Ovary (tissue), 9 donors: ENCODE results near the gene WDR20. TPM values are rescaled to one million over a fixed set of nuclear protein-coding genes. Genes with fewer than 3 reads are reported as not detected.

Experiments
- DNase-seq, 5 donors: peaks; one replicate each; pipeline ENCODE4 v3.0.0-alpha.2; 2019 to 2020
- H3K27ac ChIP-seq, 2 donors: fragments of 200-600 bp; one replicate each; pipeline versions ENCODE4 v1.5.1 to v1.8.0; 2019 to 2022
- H3K27me3 ChIP-seq: fragments of 200-600 bp; one replicate; pipeline ENCODE4 v1.8.0; 2022
- H3K36me3 ChIP-seq: fragments of 200-600 bp; sonication (generic); one replicate; pipeline ENCODE4 v1.5.1; 2019
- H3K4me1 ChIP-seq: one replicate; pipeline ENCODE4 v1.8.1; 2013; ENCODE audit warnings: mild to moderate bottlenecking, moderate library complexity; ENCODE audit not compliant: insufficient read depth
- H3K4me3 ChIP-seq: fragments of 200-600 bp; sonication (generic); one replicate; pipeline ENCODE4 v1.5.1; 2017
- H3K9me3 ChIP-seq, 2 donors: fragments of 200-600 bp in 1 of 2; sonication (generic) in 1 of 2; one replicate each; pipeline versions ENCODE4 v1.5.1 to v1.8.1; 2013 to 2019; ENCODE audit warnings: mild to moderate bottlenecking in 1 of 2, moderate library complexity in 1 of 2
- CTCF ChIP-seq, 3 donors: fragments of 450-650 bp in 2 of 3; fragments of 200-600 bp in 1 of 3; IDR thresholded peaks; one replicate each; pipeline versions ENCODE4 v1.5.1 to v1.8.0; 2016 to 2022; ENCODE audit warnings: antibody characterized with exemption in 3 of 3, mild to moderate bottlenecking in 1 of 3
- EP300 ChIP-seq: sonication (generic); formaldehyde crosslinking; IDR thresholded peaks from one replicate; pipeline ENCODE4 v1.6.1; 2017; ENCODE audit warnings: antibody characterized with exemption
- POLR2A ChIP-seq: fragments of 450-650 bp; IDR thresholded peaks from one replicate; pipeline ENCODE4 v1.6.1; 2017; ENCODE audit warnings: antibody characterized with exemption, mild to moderate bottlenecking, moderate library complexity
- WGBS, 3 donors: extraction: QIAGEN DNeasy Blood & Tissue Kit in 1 of 3; methylation state at CpG; one replicate each; pipeline versions ENCODE4 v1.1.5 to v1.1.7; 2013 to 2017; 5-methylcytosine and 5-hydroxymethylcytosine counted together
- intact Hi-C, 4 donors: fragments of 100-400 bp; cut with DNase I; formaldehyde crosslinking; loops; one replicate each; pipeline versions ENCODE4 v1.11.0 to v1.15.1; 2022 to 2023
- polyA plus RNA-seq, 2 donors: library from polyadenylated mRNA; stranded (reverse); fragments of 200-250 nt in 1 of 2; fragments of 350-450 nt in 1 of 2; fragmentation: Illumina TruSeq in 1 of 2; extraction: RNeasy Lipid Tissue Mini Kit (QIAGEN cat#74804) in 1 of 2; gene quantifications; one replicate each; pipeline ENCODE4 v1.2.3, GENCODE V29; 2013 to 2014
- total RNA-seq, 7 donors: library from RNA; depleted of rRNA in 2 of 7; stranded (reverse); fragments of >200 nt in 2 of 7; fragmentation: NEBNext Ultra II Directional in 3 of 7; extraction: Animal tissue kit (Norgen Biotek cat#: 25700) in 3 of 7; gene quantifications; one replicate each; pipeline versions ENCODE4 v1.1.0 to v1.2.4, GENCODE V29; 2016 to 2023
- donor health status: DM: no; HTN: no; CAD: no; lungs with moderate emphysema.
- donor health status: DM: no; HTN: no; CAD: no.
- donor health status: Bipolar disorder and iron deficiency.
- donor health status: DM: yes; HTN: yes; CAD: no.
- donor health status: DM: no; HTN: no; CAD: no.
- donor health status: DM: yes; HTN: yes; CAD: no.

Gene WDR20
- total and polyA plus RNA-seq, 9 donors, result 13.4 to 42.2 (median 26.8) TPM

DNA sequence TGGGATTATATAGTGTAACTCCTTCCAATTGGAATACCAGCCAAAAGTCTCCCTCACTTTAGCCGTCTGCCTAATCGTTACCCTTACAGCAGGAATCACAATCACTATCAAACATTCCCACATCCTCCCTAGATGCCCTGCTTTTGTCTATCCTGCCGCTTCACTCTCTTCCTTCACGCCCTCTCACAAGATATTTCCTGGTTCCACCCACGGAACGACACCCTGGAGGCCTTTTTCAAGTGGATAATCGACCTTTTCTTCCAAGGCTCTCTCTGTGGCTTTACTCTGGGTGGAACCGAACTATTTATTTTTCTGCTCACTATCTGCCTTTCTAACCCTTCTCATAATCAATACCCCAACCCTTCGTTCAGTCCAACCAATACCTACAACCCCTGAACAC is 106.4 kb downstream of the WDR20 start:
- WGBS, 3 donors, result 77 to 82% (median 81%) methylated on average over 9 of the region's 9 CpGs
- Histone ChIP-seq H3K4me1 (no peaks in the 10 kb centered on the region), H3K4me3 (no peak overlapping the region), H3K27ac (no peak overlapping the region), H3K27me3 (no peaks in the 10 kb centered on the region), H3K9me3 (no peaks in the 10 kb centered on the region), H3K36me3 (no peaks in the 10 kb centered on the region)
- TF ChIP-seq POLR2A, result no peak
- TF ChIP-seq EP300, result no peak
- no peak for TF ChIP-seq CTCF (IDR thresholded peaks at IDR 0.05)
- intact Hi-C loops, result no loop called here
- DNase-seq, result no peak

DNA sequence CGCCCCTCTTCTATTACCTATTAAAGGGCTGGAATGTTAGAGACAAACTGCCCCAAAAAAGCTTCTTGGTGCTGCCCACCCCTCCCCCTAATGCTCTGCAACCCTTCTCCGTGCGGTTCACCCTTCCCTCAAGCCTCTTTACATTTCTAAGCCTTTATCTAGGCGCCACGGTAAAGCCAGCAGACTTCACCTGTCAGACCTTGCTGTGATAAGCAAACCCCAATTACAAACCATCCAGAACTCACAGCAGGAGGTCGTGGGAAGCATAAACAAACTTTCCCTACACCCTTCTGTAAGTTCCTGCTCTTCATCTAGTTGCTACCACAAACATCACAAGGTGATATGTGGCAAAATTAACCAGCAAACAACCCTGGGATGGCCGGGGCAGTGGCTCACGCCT is 108.4 kb downstream of the WDR20 start:
- WGBS, 3 donors, result 80 to 85% (median 85%) methylated on average over 8 of the region's 8 CpGs
- Histone ChIP-seq H3K4me1 (no peaks in the 10 kb centered on the region), H3K4me3 (no peak overlapping the region), H3K27ac (no peak overlapping the region), H3K9me3 (no peaks in the 10 kb centered on the region), H3K36me3 (no peaks in the 10 kb centered on the region), H3K27me3 (no peaks in the 10 kb centered on the region)
- intact Hi-C loops, result no loop called here
- TF ChIP-seq POLR2A (no peak), CTCF (IDR thresholded peaks at IDR 0.05) (no peak), EP300 (no peak)
- DNase-seq, result no peak

DNA sequence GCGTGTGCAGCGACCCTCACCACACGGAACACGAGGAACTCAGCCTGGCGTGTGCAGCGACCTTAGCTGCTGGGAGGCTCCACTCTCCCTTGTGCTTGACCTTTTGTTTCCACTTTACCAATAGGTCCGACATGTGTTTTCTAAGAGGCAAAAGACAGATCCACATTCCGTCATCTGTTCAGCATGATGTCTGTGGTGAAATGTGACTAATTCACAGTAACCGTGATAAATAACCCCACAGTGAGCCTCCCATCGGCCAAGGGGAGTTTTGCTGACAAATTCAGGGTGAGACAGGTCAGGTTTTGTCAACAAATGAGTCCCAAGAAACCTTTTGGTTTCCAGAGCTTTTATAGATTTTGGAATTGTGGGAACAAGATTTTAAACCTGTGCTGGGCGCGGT is 109.3 kb downstream of the WDR20 start:
- no peaks in the 10 kb centered on the region for H3K9me3 ChIP-seq
- TF ChIP-seq EP300 (no peak), CTCF (IDR thresholded peaks at IDR 0.05) (no peak), POLR2A (no peak)
- no peaks in the 10 kb centered on the region for H3K36me3 ChIP-seq
- 86 to 91% (median 88%) methylated on average over 12 of the region's 12 CpGs for WGBS, 3 donors
- DNase-seq, result no peak
- no peaks in the 10 kb centered on the region for H3K4me1 ChIP-seq
- H3K4me3 ChIP-seq, result no peak overlapping the region
- intact Hi-C loops, result no loop called here
- no peak overlapping the region for H3K27ac ChIP-seq
- H3K27me3 ChIP-seq, result no peaks in the 10 kb centered on the region

- no peak for TF ChIP-seq CTCF (IDR thresholded peaks at IDR 0.05)
- no peak for TF ChIP-seq POLR2A
- TF ChIP-seq EP300, result no peak
- no peaks in the 10 kb centered on the region for H3K4me1 ChIP-seq
- no peak for DNase-seq
- H3K27me3 ChIP-seq, result no peaks in the 10 kb centered on the region
- WGBS, 3 donors, result 92 to 96% (median 96%) methylated on average over 6 of the region's 6 CpGs
- no peak overlapping the region for H3K4me3 ChIP-seq
- no peaks in the 10 kb centered on the region for H3K36me3 ChIP-seq
- H3K9me3 ChIP-seq, result no peaks in the 10 kb centered on the region
- H3K27ac ChIP-seq, result no peak overlapping the region
- intact Hi-C loops, result no loop called here
These were observed 110.3 kb downstream of the WDR20 start for GRCh38 chr14:102249981-102250380.

DNA sequence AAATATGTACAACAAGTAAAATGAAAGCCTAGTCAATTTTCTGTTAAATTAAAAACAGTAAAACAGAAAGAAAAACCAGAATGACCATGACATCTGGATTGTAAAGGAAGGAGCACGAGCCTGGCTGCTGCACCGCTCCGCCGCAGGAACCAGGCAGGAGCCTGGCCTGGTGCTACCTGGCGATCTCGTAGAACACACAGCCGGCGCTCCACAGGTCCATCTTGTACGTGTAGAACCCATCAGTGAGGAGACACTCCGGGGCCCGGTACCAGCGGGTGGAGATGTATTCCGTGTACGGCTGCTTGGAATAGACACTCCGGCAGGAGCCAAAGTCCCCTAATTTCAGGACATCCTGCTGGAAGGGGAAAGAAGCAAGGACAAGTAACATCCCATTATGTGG is 110.9 kb downstream of the WDR20 start:
- H3K4me1 ChIP-seq, result peaks cover 2% of the 10 kb centered on the region
- no peak overlapping the region for H3K27ac ChIP-seq
- no peak overlapping the region for H3K4me3 ChIP-seq
- no peak for TF ChIP-seq EP300
- no peak for TF ChIP-seq CTCF (IDR thresholded peaks at IDR 0.05)
- TF ChIP-seq POLR2A, result no peak
- WGBS, 3 donors, result 94 to 95% (median 95%) methylated on average over 15 of the region's 15 CpGs
- DNase-seq, result no peak
- no peaks in the 10 kb centered on the region for H3K9me3 ChIP-seq
- intact Hi-C loops, result no loop called here
- H3K36me3 ChIP-seq, result no peaks in the 10 kb centered on the region
- no peaks in the 10 kb centered on the region for H3K27me3 ChIP-seq
